D721Med (cell line): ENCODE data around the gene LMNA.

ENCODE experiments used
- DNase-seq: peaks from one replicate; pipeline ENCODE4 v3.0.0; 2011; ENCODE audit warnings: low spot score; ENCODE audit not compliant: insufficient read length
- FAIRE-seq: peaks from 2 replicates; lab custom pipeline; 2011; peaks lifted over from hg19 to GRCh38; lab: Jason Lieb, UNC
- CTCF ChIP-seq: IDR thresholded peaks from 2 replicates; pipeline ENCODE4 v1.5.1; 2012; ENCODE audit warnings: mild to moderate bottlenecking, control low read depth; ENCODE audit not compliant: insufficient read depth; ENCODE audit errors: missing control alignments

Gene LMNA

GRCh38 chr1:156146769-156147405 lies 32.4 kb downstream of the LMNA start:
- FAIRE-seq, result no peak
- TF ChIP-seq CTCF, result no peak
- DNase-seq, result no peak

DNA sequence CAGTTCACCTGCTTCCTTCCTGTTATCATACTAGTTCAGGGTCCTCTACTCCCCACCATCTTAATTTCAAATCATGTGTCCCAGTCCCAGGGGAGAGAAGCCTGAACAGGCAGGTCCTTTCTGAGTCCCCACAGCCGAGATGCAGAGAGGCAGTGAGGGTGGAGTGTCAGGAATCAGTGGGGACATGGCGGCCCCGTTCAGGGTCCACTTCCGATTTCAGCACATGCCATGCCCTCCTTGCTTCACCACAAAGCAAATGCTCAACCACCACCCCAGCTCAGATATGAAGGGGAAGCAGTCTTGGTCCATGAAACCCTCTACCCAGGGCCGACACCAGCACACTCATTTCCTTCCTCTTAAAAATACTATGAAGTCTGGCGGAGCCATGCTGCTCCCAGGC lies 33.7 kb downstream of the LMNA start:
- DNase-seq, result no peak
- no peak for TF ChIP-seq CTCF
- no peak for FAIRE-seq

DNA sequence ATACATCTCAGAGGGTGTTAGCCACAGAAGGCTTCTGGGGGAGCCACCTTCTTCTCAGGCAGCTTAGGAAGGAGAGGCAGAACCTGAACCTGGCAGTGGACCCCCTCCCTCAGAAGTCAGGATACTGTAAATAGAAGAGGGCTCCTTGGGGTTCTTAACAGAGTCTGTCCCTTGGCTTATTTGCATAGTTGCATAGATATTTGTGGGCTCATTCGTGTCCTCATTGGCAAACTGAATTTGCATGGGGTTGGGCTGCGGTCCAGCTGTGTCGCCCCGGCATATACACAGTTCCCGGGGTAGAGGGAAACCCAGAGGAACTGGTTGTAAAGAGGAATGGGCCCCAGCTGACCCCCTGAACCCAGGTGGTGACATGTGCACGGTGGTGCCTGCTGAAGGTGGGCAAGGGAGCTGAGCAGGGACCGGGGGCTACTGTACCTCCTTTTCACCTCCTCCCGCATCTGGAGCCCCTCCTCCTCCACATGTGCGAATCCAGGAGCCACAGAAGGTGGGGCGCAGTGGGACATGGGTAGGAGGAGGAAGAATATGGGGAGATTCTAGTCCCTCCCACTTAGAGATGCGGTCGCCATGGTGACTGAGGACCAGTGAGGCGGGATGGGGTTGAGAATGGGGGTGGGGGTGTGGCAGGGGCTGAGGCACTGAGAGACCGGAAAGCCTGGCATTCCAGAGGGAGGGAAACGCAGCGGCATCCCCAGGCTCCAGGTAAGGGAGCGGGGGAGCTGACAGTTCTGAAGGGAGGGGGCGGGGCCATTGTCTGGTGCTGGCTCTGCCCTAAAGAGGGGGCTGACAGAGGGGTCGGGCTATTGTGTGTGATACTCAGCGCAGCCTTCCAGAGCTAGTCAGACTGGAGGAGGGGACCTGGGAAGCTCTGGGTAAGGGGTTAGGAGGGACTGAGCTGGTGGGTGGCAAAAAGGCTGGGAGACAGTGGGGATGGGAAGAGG lies 35.1 kb downstream of the LMNA start:
- FAIRE-seq (no peak), DNase-seq (no peak)
- no peak for TF ChIP-seq CTCF

DNA sequence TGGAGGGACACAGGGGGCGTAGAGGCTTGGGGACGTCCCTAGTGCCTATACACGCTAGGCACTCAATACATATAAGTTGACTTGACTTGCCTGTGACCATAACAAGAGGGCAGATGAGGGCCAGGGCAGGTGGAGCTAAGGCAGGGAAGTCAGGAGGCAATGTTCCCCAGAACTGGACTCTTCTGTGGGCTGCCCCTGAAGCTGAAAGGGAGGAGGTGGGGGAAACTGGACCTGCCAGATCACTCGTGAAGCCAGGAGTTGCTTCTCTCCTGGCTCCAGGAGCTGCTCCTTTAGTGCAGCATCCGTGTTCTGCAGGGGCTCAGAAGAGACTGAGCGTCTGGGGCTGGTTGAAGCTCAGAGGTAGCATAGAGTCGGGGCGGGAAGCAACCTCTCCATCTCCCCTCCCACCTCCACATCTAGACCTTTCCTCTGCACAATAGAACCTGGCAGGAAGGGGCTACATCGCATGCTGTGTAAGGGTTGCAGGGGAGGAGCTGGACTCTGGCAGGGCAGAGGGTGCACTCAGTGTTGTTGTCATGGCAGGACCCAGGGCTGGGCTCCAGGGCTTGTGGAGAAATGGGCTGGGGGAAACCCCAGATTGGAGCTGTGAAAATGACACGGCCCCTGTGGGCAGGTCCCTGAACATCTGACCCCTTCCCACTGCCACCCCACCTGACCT lies 36.0 kb downstream of the LMNA start:
- FAIRE-seq (no peak), DNase-seq (no peak)
- no peak for TF ChIP-seq CTCF

DNA sequence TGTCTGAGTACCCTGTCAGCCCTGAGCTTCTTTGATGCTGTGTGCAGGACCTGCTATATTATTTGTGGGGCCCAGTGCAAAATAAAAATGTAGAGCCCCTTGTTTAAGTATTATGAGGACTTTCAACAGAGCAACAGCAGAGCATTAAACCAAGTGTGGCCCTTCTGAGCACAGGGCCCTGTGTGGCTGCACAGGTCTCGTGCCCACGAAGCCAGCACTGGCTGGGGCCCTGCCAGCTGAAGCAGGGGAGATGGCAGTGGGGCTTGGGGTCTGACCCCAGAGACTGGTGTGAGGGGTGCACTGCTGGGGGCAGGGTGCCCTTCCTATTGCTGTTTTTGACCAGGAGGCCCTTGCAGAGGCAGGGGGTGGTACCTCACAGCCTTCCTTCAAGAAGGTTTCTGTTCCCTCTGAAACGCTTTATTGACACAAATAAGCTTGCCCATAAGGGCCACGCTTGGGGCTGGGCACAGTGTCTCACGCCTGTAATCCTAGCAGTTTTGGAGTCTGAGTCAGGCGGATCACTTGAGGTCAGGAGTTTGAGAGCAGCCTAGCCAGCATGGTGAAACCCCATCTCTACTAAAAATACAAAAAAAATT lies 36.7 kb downstream of the LMNA start:
- no peak for DNase-seq
- TF ChIP-seq CTCF, result no peak
- FAIRE-seq, result no peak

GRCh38 chr1:156152628-156153027 lies 38.1 kb downstream of the LMNA start:
- DNase-seq (no peak), FAIRE-seq (no peak)
- no peak for TF ChIP-seq CTCF
